Breast epithelium (tissue), 4 donors: ENCODE measurements around the gene MAPK10. TPM values are rescaled to one million over a fixed set of nuclear protein-coding genes. Genes with fewer than 3 reads are reported as not detected.

Experiments used
- DNase-seq, 2 donors: peaks; one replicate each; pipeline ENCODE4 v3.0.0-alpha.2; 2019; ENCODE audit warnings: low spot score in 2 of 2
- H3K27ac ChIP-seq, 2 donors: fragments of 200-600 bp; sonication (generic) in 1 of 2; one replicate each; pipeline ENCODE4 v1.5.1; 2016 to 2019; ENCODE audit warnings: mild to moderate bottlenecking in 1 of 2
- H3K27me3 ChIP-seq, 2 donors: fragments of 200-600 bp; sonication (generic) in 1 of 2; one replicate each; pipeline versions ENCODE4 v1.5.1 to v1.6.0; 2017 to 2019; ENCODE audit warnings: control low read depth in 1 of 2, mild to moderate bottlenecking in 1 of 2
- H3K36me3 ChIP-seq: fragments of 200-600 bp; one replicate; pipeline ENCODE4 v1.5.1; 2019
- H3K4me1 ChIP-seq, 2 donors: fragments of 200-600 bp; sonication (generic); one replicate each; pipeline ENCODE4 v1.5.1; 2016 to 2019; ENCODE audit warnings: control low read depth in 1 of 2
- H3K4me3 ChIP-seq, 3 donors: fragments of 200-600 bp; sonication (generic); 1 replicate in 2 of 3; 2 replicates in 1 of 3; pipeline ENCODE4 v1.5.1; 2016 to 2019; ENCODE audit warnings: mild to moderate bottlenecking in 3 of 3, moderate library complexity in 2 of 3
- H3K9me3 ChIP-seq, 2 donors: fragments of 200-600 bp; sonication (generic) in 1 of 2; one replicate each; pipeline ENCODE4 v1.5.1; 2016 to 2019; ENCODE audit warnings: control low read depth in 1 of 2
- POLR2A ChIP-seq: fragments of 450-650 bp; IDR thresholded peaks from one replicate; pipeline ENCODE4 v1.6.1; 2016; ENCODE audit warnings: antibody characterized with exemption, mild to moderate bottlenecking, moderate library complexity
- POLR2AphosphoS5 ChIP-seq, 3 donors: sonication (generic); formaldehyde crosslinking; IDR thresholded peaks; one replicate each; pipeline ENCODE4 v1.6.1; 2017; ENCODE audit warnings: antibody characterized with exemption in 3 of 3
- intact Hi-C: fragments of 100-400 bp; cut with DNase I; formaldehyde crosslinking; loops from one replicate; pipeline ENCODE4 v1.15.1; 2023; ENCODE audit warnings: low total_unique reads
- total RNA-seq, 3 donors: library from RNA; depleted of rRNA; stranded (reverse); fragments of >200 nt; gene quantifications; one replicate each; pipeline ENCODE4 v1.1.0, GENCODE V29; 2016
- TF ChIP-seq, protein P1 (sequence below), 3 donors: fragments of 450-650 bp; IDR thresholded peaks; one replicate each; pipeline ENCODE4 v1.5.1; 2016 to 2017; ENCODE audit warnings: antibody characterized with exemption in 3 of 3, mild to moderate bottlenecking in 3 of 3, moderate library complexity in 3 of 3

Gene MAPK10
- total RNA-seq, 3 donors from 2014 or later = 18.4 to 46.2 (median 24.6) TPM

GRCh38 chr4:86319390-86319789 is 40.5 kb downstream of the MAPK10 start:
- Histone ChIP-seq H3K27me3 (no peaks in the 10 kb centered on the region), H3K4me3 (no peak overlapping the region), H3K4me1 (no peaks in the 10 kb centered on the region), H3K9me3 (no peaks in the 10 kb centered on the region), H3K27ac (no peak overlapping the region), H3K36me3 (no peaks in the 10 kb centered on the region)
- TF ChIP-seq POLR2AphosphoS5 (IDR thresholded peaks at IDR 0.05) (no peak), POLR2A (no peak)
- TF ChIP-seq, protein P1, sequence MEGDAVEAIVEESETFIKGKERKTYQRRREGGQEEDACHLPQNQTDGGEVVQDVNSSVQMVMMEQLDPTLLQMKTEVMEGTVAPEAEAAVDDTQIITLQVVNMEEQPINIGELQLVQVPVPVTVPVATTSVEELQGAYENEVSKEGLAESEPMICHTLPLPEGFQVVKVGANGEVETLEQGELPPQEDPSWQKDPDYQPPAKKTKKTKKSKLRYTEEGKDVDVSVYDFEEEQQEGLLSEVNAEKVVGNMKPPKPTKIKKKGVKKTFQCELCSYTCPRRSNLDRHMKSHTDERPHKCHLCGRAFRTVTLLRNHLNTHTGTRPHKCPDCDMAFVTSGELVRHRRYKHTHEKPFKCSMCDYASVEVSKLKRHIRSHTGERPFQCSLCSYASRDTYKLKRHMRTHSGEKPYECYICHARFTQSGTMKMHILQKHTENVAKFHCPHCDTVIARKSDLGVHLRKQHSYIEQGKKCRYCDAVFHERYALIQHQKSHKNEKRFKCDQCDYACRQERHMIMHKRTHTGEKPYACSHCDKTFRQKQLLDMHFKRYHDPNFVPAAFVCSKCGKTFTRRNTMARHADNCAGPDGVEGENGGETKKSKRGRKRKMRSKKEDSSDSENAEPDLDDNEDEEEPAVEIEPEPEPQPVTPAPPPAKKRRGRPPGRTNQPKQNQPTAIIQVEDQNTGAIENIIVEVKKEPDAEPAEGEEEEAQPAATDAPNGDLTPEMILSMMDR (IDR thresholded peaks at IDR 0.05) = no peak
- intact Hi-C loops = no loop called here
- DNase-seq = no peak

- intact Hi-C loops = no loop called here
- no peak for DNase-seq
- Histone ChIP-seq H3K9me3 (no peaks in the 10 kb centered on the region), H3K4me3 (no peak overlapping the region), H3K4me1 (no peaks in the 10 kb centered on the region), H3K27me3 (no peaks in the 10 kb centered on the region), H3K27ac (no peak overlapping the region), H3K36me3 (no peaks in the 10 kb centered on the region)
- TF ChIP-seq POLR2A (no peak), POLR2AphosphoS5 (IDR thresholded peaks at IDR 0.05) (no peak)
Measured at GRCh38 chr4:86315579-86315978, 44.3 kb downstream of the MAPK10 start.

GRCh38 chr4:86313656-86314055 is 46.2 kb downstream of the MAPK10 start:
- no peak for DNase-seq
- Histone ChIP-seq H3K4me3 (no peak overlapping the region), H3K9me3 (no peaks in the 10 kb centered on the region), H3K4me1 (no peaks in the 10 kb centered on the region), H3K27me3 (no peaks in the 10 kb centered on the region), H3K36me3 (no peaks in the 10 kb centered on the region), H3K27ac (no peak overlapping the region)
- intact Hi-C loops = no loop called here
- TF ChIP-seq POLR2A (no peak), POLR2AphosphoS5 (IDR thresholded peaks at IDR 0.05) (no peak)
- TF ChIP-seq, protein P1 (IDR thresholded peaks at IDR 0.05) = no peak

DNA sequence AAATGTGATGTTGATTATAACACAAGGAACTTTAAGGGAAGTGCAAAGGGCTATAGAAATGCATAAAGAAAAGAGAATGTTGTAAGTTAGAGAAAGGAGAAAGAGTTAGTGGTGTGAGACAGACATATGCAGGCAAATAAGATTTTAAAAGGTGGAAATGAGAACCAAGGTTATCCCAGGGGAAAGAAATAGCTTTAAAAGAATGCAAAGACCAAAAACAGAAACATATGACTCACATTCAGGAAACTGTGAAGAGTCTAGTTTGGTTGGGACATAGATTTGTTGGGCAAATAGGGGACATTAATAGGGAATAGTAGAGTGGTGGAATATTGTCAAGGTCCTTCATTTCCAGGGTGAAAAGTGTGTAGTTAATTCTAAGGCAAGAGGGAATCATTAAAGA is 52.4 kb downstream of the MAPK10 start:
- no peak overlapping the region for H3K27ac ChIP-seq
- H3K27me3 ChIP-seq = no peaks in the 10 kb centered on the region
- no peaks in the 10 kb centered on the region for H3K36me3 ChIP-seq
- DNase-seq = no peak
- TF ChIP-seq, protein P1 (IDR thresholded peaks at IDR 0.05) = no peak
- no peak for TF ChIP-seq POLR2AphosphoS5 (IDR thresholded peaks at IDR 0.05)
- no peak overlapping the region for H3K4me3 ChIP-seq
- no peaks in the 10 kb centered on the region for H3K4me1 ChIP-seq
- no peaks in the 10 kb centered on the region for H3K9me3 ChIP-seq
- intact Hi-C loops = no loop called here

- no peaks in the 10 kb centered on the region for H3K9me3 ChIP-seq
- intact Hi-C loops = no loop called here
- H3K27ac ChIP-seq = no peak overlapping the region
- TF ChIP-seq POLR2A (no peak), POLR2AphosphoS5 (IDR thresholded peaks at IDR 0.05) (no peak)
- TF ChIP-seq, protein P1 (IDR thresholded peaks at IDR 0.05) = no peak
- no peaks in the 10 kb centered on the region for H3K4me1 ChIP-seq
- no peak overlapping the region for H3K4me3 ChIP-seq
- no peak for DNase-seq
- no peaks in the 10 kb centered on the region for H3K36me3 ChIP-seq
- no peaks in the 10 kb centered on the region for H3K27me3 ChIP-seq
Measured at GRCh38 chr4:86306816-86307215, 53.0 kb downstream of the MAPK10 start.

- TF ChIP-seq POLR2AphosphoS5 (IDR thresholded peaks at IDR 0.05) (no peak), POLR2A (no peak)
- TF ChIP-seq, protein P1 (IDR thresholded peaks at IDR 0.05) = no peak
- H3K27ac ChIP-seq = no peak overlapping the region
Measured at GRCh38 chr4:86302830-86303229, 57.0 kb downstream of the MAPK10 start.

More at GRCh38 chr4:86302830-86303229, 57.0 kb downstream of the MAPK10 start:
- H3K27me3 ChIP-seq = no peaks in the 10 kb centered on the region
- no peak for DNase-seq
- no peaks in the 10 kb centered on the region for H3K36me3 ChIP-seq
- no peaks in the 10 kb centered on the region for H3K9me3 ChIP-seq
- intact Hi-C loops = no loop called here
- no peaks in the 10 kb centered on the region for H3K4me1 ChIP-seq
- H3K4me3 ChIP-seq = no peak overlapping the region
